Activated CD4-positive, alpha-beta T cell treated with anti-CD3 and anti-CD28 coated beads for 24 hours (primary cell): ENCODE measurements around the gene NOS2.

Experiments
- DNase-seq, 2 donors: peaks; one replicate each; pipeline ENCODE4 v3.0.0-alpha.2; 2020; ENCODE audit warnings: low read depth in 2 of 2

The NOS2 gene

DNA sequence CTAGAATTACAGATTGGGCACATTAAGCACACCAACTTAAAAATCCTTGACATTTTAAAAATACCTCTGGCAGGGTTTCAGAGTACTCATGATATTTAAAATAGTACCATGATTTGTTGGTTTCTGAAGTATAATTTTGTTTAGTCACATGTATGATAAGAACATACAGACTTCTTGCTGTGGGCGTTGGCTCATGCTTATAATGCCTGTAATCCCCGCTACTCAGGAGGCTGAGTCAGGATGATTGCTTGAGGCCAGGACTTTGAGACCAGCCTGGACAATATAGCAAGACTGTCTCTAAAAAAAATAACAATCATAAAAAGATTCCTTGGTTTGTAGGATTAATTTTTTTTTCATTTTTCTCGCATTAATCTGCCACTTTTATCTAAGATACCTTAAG, 78.5 kb downstream of the NOS2 start:
- DNase-seq = no peak
